ENCODE measurements around the gene GGNBP2.

DNA sequence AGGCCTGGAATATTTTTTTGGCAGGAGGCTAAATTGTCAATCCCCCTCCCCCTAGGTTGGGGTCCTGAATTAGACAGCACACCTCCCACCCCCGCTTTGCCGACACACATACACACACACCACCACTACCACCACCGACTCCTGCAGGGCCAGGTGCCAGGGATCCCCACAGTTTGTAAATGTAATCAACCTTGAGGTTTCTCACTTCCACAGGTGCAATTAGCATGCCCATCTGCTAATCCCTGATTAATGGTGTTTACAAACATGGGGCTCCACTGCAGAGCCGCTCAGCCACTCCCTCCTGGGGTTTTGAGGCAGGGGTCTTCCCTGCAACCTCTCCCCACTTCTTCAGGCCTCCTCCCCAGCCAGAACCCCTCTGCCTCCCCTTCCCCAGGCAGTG lies 68.4 kb downstream of the GGNBP2 start:
- TF ChIP-seq, protein P1, sequence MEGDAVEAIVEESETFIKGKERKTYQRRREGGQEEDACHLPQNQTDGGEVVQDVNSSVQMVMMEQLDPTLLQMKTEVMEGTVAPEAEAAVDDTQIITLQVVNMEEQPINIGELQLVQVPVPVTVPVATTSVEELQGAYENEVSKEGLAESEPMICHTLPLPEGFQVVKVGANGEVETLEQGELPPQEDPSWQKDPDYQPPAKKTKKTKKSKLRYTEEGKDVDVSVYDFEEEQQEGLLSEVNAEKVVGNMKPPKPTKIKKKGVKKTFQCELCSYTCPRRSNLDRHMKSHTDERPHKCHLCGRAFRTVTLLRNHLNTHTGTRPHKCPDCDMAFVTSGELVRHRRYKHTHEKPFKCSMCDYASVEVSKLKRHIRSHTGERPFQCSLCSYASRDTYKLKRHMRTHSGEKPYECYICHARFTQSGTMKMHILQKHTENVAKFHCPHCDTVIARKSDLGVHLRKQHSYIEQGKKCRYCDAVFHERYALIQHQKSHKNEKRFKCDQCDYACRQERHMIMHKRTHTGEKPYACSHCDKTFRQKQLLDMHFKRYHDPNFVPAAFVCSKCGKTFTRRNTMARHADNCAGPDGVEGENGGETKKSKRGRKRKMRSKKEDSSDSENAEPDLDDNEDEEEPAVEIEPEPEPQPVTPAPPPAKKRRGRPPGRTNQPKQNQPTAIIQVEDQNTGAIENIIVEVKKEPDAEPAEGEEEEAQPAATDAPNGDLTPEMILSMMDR (IDR thresholded peaks at IDR 0.05; ENCODE audit: low read depth, low read length, poor library complexity, severe bottlenecking), result no peak
- no peak for TF ChIP-seq EZH2phosphoT487 (IDR thresholded peaks at IDR 0.05; ENCODE audit: borderline replicate concordance, low read length)

All from DOHH2 (cell line).